HG02763 (cell line): ENCODE measurements around the gene RPL36AL.

Experiments
- ATAC-seq: cut with Tn5 transposase; IDR thresholded peaks from one replicate; pipeline ENCODE4 v1.9.1; 2021; ENCODE audit warnings: mild to moderate bottlenecking, moderate library complexity; ENCODE audit not compliant: unreplicated experiment

Gene RPL36AL

DNA sequence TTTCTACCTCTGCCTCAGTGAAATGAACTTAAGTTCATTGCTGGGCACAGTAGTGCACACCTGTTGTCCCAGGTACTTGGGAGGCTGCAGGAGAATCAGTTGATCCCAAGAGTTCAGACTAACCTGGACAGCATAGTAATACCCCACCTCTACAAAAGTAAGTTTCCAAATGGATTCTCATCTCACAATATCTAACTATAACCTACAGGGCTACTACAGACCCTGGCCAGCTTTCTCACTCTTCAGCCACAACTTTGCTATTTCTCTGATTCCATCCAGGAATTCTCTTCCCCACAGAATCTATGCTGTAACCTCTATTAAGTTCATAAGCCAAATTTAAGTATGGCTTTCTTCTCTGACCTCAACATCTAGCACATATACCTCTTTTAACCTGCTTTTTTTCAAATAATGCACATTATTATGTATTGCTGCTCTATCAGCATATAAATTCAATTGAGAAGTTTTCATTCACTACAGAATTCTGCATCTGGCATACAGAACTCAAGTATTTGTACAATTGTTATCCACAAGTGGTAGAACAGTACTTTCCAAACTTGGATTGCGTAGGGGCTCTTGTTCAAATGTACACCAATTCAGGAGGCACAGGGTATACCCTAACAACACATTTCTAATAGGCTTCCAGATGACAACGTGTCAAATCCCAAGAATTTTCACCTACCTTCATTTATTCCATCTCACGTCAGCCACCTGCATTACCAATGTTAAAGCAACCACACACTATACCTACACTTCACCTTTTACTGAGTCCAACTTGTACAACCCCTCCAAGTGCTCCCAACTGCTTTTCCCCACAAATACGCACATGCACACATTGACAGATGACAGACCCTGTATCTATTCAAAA lies 38.1 kb downstream of the RPL36AL start:
- ATAC-seq = no peak

GRCh38 chr14:49581209-49582112 lies 39.0 kb downstream of the RPL36AL start:
- no peak for ATAC-seq

DNA sequence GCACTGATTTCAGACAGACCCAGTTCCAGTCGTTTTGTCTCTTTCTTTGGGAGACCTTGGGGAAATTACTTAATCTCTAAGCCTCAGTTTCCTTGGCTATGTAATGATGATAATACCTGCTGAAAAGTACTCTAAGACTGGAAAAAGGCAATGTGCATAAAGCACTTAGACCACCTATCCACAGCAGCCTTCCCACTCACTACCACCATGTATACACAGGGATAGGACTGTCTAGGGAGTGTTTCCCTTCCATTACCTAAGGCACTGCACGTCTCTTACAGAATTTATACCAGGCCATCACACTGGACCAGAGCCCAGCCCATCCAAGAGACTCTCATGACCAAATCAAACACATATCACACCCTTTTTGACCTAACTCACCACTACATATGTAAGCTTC lies 40.6 kb downstream of the RPL36AL start:
- no peak for ATAC-seq

DNA sequence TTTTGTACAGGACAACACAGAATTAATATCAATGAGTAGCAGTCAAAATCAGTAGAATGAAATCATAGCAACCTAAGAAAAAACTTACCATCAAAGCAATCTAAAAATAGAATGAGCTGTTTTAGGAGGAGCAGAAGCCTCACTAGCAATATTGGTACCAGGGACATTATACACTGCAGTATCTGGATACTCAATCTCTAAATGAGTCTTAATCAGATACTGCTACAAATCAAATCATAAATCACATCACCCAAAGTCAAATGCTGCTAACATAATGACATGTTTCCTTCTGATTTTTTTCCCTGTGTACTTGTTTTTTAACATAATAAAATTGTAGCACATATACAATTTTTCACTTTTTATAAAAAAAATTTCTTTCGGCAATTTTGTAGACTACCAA lies 42.3 kb downstream of the RPL36AL start:
- ATAC-seq = no peak

- ATAC-seq = no peak
Observed at GRCh38 chr14:49574038-49574437, 46.4 kb downstream of the RPL36AL start.

DNA sequence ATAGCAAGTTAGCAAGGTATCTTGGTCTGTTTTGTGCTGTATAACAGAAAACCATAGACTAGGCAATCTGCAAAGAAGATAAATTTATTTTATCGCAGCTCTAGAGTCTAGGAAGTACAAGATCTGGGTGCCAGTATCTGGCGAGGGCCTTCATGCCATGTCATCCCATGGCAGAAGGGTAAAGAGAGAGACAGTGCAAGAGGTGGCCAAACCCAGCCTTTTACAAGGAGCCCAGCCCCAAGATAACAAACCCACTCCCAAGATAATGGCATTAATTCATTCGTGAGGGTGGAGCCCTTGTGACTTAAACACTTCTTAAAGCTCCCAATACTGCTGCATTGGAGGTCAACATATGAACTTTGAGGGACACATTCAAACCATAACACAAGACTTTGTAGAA lies 51.1 kb downstream of the RPL36AL start:
- ATAC-seq = no peak
